ENCODE measurements around the gene RANBP9.

Gene RANBP9

DNA sequence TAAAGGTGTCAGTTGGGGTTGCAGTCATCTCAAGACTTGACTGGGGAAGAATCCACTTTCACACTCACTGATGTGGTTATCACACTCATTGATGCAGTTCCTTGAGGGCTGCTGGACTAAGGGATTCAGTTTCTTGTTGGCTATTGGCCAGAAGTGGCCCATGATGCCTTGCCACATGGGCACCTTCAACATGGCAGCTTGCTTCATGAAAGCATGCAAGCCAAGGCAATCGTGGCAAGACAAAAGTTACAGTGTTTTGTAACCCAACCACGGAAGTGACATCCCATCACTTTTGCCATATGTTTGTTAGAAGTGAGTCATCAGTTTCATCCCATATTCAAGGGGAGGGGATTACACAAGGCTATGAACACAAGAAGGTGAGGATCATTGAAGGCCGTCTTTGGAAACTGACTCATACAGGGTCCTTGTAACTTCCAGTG, 3.8 kb upstream of the RANBP9 start:
- ChIA-PET POLR2A (no interaction called here), CTCF (no interaction called here)
- no peak overlapping the region for H3K4me3 ChIP-seq (ENCODE audit: low read depth, low read length)
- H3K4me1 ChIP-seq (ENCODE audit: control insufficient read depth, insufficient read depth, low read length): no peaks in the 10 kb centered on the region
- H3K27ac ChIP-seq (ENCODE audit: extremely low read depth, low read depth, low read length): no peak overlapping the region
- TF ChIP-seq ZNF610 (tag by site-specific recombination; IDR thresholded peaks at IDR 0.05; ENCODE audit: borderline replicate concordance) (no peak), MZF1 (tag by site-specific recombination; IDR thresholded peaks at IDR 0.05; ENCODE audit: borderline replicate concordance) (0 out of 2 replicates have a peak, but pooled peaks have one; percentile 25), ZNF777 (tag by site-specific recombination; IDR thresholded peaks at IDR 0.05; ENCODE audit: borderline replicate concordance) (no peak), YY2 (tag by site-specific recombination; IDR thresholded peaks at IDR 0.05) (0 out of 2 replicates have a peak, but pooled peaks have one; percentile 14)
- H3K36me3 ChIP-seq (ENCODE audit: control insufficient read depth in 2 of 2, insufficient read depth in 1 of 2, low read length in 2 of 2): no peaks in the 10 kb centered on the region
- H3K9me3 ChIP-seq (ENCODE audit: control insufficient read depth, insufficient read depth, low read depth, low read length): no peaks in the 10 kb centered on the region

DNA sequence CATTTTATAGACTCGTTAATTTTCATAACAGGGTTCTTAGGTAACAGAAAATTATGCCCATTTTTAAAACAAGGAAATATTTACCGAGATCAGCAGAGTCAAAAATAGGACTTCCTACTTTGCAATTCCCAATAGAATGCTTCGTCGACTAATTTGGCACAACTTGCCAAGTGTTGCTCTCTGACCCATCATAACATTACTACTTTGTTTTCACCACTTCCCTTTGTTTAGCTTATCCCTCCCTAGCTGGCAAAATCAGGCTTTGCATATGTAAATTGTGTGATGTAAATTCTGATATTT, 914 bp upstream of the RANBP9 start:
- no peak for TF ChIP-seq KLF16 (tag by site-specific recombination; IDR thresholded peaks at IDR 0.05)
- peak; percentile 65 for TF ChIP-seq ZNF335 (tag by site-specific recombination; conservative IDR thresholded peaks at IDR 0.05)
- TF ChIP-seq, protein P1, sequence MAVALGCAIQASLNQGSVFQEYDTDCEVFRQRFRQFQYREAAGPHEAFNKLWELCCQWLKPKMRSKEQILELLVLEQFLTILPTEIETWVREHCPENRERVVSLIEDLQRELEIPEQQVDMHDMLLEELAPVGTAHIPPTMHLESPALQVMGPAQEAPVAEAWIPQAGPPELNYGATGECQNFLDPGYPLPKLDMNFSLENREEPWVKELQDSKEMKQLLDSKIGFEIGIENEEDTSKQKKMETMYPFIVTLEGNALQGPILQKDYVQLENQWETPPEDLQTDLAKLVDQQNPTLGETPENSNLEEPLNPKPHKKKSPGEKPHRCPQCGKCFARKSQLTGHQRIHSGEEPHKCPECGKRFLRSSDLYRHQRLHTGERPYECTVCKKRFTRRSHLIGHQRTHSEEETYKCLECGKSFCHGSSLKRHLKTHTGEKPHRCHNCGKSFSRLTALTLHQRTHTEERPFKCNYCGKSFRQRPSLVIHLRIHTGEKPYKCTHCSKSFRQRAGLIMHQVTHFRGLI (tag by site-specific recombination; IDR thresholded peaks at IDR 0.05): no peak
- POLR2A ChIA-PET: no interaction called here
- Histone ChIP-seq H3K4me3 (ENCODE audit: low read depth, low read length) (peak overlapping the region; percentile 88), H3K4me1 (ENCODE audit: control insufficient read depth, insufficient read depth, low read length) (peaks cover 6% of the 10 kb centered on the region; the same call in 1 of the 2 replicates), H3K9me3 (ENCODE audit: control insufficient read depth, insufficient read depth, low read depth, low read length) (no peaks in the 10 kb centered on the region), H3K27ac (ENCODE audit: extremely low read depth, low read depth, low read length) (peak overlapping the region; percentile 96), H3K36me3 (ENCODE audit: control insufficient read depth in 2 of 2, insufficient read depth in 1 of 2, low read length in 2 of 2) (no peaks in the 10 kb centered on the region)
- CTCF ChIA-PET: interaction anchor here (0.6 to 0.7 kb wide), 3 partner anchors 33 to 429 kb away, joined by 3 to 4 read pairs (median 4); no protein-coding TSS in a partner anchor

DNA sequence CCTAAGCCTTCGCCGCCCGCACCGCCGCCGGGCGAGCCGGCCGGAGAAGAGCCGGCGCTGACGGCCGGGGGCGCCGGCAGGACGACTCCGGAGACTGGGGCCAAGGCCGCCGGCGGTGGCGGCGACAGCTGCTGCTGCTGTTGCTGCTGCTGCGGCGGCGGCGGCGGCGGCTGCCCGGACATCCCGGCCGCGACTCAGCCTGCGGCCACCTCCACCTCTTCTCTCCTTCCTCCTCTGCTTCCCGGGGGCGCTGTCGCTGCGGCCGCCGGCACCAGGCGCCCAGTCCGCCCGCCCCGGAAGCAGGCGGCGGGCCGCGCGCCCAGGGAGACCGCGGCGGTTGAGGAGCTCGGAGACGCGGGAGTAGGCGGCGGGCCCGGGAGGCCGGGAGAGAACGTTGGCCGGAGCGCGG, 307 bp downstream of the RANBP9 start:
- POLR2A ChIA-PET: interaction anchor here (0.6 to 2.8 kb wide), 3 partner anchors 16 to 96 kb away, joined by 3 to 23 read pairs (median 3); partner anchors contain the start of gene NOL7
- H3K4me1 ChIP-seq (ENCODE audit: control insufficient read depth, insufficient read depth, low read length): peaks cover 6% of the 10 kb centered on the region; the same call in 1 of the 2 replicates
- no peaks in the 10 kb centered on the region; a peak in 1 of 3 replicates for H3K36me3 ChIP-seq (ENCODE audit: control insufficient read depth in 2 of 2, insufficient read depth in 1 of 2, low read length in 2 of 2)
- peak overlapping the region; percentile 88 for H3K4me3 ChIP-seq (ENCODE audit: low read depth, low read length)
- TF ChIP-seq ZNF660 (tag by site-specific recombination; IDR thresholded peaks at IDR 0.05): peak; percentile 9
- peak; percentile 80 for TF ChIP-seq ZSCAN30 (tag by site-specific recombination; IDR thresholded peaks at IDR 0.05)
- TF ChIP-seq ZFP3 (tag by site-specific recombination; IDR thresholded peaks at IDR 0.05; ENCODE audit: low read depth): no peak
- no peak for TF ChIP-seq ZNF843 (tag by site-specific recombination; IDR thresholded peaks at IDR 0.05)
- TF ChIP-seq, protein P2, sequence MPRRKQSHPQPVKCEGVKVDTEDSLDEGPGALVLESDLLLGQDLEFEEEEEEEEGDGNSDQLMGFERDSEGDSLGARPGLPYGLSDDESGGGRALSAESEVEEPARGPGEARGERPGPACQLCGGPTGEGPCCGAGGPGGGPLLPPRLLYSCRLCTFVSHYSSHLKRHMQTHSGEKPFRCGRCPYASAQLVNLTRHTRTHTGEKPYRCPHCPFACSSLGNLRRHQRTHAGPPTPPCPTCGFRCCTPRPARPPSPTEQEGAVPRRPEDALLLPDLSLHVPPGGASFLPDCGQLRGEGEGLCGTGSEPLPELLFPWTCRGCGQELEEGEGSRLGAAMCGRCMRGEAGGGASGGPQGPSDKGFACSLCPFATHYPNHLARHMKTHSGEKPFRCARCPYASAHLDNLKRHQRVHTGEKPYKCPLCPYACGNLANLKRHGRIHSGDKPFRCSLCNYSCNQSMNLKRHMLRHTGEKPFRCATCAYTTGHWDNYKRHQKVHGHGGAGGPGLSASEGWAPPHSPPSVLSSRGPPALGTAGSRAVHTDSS (tag by site-specific recombination; IDR thresholded peaks at IDR 0.05): peak; percentile 12; the same call in 1 of the 2 replicates
- TF ChIP-seq, protein P3, sequence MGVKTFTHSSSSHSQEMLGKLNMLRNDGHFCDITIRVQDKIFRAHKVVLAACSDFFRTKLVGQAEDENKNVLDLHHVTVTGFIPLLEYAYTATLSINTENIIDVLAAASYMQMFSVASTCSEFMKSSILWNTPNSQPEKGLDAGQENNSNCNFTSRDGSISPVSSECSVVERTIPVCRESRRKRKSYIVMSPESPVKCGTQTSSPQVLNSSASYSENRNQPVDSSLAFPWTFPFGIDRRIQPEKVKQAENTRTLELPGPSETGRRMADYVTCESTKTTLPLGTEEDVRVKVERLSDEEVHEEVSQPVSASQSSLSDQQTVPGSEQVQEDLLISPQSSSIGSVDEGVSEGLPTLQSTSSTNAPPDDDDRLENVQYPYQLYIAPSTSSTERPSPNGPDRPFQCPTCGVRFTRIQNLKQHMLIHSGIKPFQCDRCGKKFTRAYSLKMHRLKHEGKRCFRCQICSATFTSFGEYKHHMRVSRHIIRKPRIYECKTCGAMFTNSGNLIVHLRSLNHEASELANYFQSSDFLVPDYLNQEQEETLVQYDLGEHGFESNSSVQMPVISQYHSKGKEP (tag by site-specific recombination; IDR thresholded peaks at IDR 0.05): peak; percentile 6; the same call in 1 of the 2 replicates
- peak overlapping the region; percentile 96 for H3K27ac ChIP-seq (ENCODE audit: extremely low read depth, low read depth, low read length)
- CTCF ChIA-PET: interaction anchor here (0.6 to 1.0 kb wide), 5 partner anchors 16 to 1510 kb away, joined by 3 to 4 read pairs (median 3); partner anchors contain the start of gene NOL7
- no peaks in the 10 kb centered on the region for H3K9me3 ChIP-seq (ENCODE audit: control insufficient read depth, insufficient read depth, low read depth, low read length)
